GM18498 (cell line): ENCODE data around the gene RTBDN.
A peak's percentile ranks its signal among the peaks of the same experiment; 100 is the strongest.
"Not testable (repeated sequence)": the region's sequence is repeated elsewhere in the genome, so short reads cannot be mapped to it uniquely, and the experiment has no call there.

ENCODE experiments used
- ATAC-seq: cut with Tn5 transposase; IDR thresholded peaks from one replicate; pipeline ENCODE4 v1.9.1; 2021; ENCODE audit warnings: mild to moderate bottlenecking, moderate library complexity; ENCODE audit not compliant: unreplicated experiment

RTBDN gene

DNA sequence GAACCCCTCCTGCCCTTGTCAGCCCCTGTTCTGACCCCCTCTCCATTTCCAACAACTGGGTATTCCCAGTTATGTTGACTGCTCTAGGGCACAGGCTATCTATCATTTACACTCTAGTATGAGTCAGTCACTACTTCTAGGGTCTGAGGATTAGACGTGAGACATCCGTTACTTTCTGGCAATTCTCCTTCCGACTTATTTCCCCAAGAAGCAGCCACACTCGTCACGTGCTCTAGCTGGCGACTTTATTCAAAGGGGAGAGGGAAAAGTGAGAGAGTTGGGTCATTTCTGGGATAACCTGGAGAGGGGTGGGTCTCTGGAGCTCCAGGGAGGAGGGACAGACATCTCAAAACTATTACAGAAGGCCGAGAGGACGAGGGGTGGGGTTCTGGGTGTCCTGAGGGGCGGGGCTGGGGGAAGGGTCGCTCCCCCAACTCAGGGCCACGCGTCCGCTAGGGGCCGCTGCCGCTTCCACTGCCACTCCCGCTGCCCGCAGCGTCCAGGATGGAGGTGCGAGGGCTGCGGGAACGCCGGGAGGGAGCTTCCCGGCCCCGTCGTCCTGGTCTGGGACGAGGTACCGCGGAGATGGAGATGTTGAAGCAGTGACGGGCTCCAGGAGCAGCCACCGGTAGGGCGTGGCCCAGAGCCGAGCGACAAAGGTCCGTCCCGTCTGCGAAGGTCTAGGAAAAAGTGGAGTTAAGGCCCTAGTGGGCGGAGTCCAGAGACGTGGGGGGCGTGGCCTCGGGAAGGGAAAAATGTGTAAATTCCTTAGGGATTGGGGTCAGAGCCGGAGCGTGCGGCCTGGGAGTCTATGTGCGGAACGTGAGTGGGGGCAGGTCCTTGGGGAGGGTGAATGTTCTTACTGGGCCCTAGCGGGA is 8.9 kb downstream of the RTBDN start:
- no peak for ATAC-seq

DNA sequence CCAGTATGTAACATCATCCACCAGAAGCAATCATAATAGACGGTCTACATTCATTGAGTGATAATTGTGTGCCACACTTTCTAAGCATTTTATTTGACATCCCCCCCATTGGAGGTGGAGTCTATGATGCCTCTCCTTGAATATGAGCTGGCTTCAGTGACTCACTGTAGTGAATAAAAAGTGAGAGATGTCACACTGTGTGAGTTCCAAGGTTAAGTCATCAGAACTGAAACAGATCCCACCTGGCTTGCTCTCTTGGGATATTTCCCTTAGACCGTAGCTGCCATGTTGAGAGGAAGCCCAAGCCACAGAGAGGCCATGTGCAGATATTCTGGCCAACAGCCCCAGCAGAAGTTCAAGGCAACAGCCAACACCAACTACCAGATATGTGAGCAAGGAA is 12.6 kb downstream of the RTBDN start:
- ATAC-seq: no peak

DNA sequence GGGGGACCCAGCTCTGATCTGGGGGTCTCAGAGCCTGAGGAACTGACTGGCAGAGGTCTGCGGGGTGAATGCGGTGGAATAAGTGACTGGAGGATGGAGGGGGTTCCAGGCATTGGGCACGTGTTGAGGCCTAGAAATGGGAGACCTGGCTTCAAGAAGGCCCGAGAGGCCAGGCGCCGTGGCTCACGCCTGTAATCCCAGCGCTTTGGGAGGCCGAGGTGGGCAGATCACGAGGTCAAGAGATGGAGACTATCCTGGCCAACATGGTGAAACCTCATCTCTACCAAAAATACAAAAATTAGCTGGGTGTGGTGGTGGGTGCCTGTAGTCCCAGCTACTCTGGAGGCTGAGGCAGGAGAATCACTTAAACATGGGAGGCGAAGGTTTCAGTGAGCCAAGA is 16.6 kb downstream of the RTBDN start:
- not testable (repeated sequence) for ATAC-seq

DNA sequence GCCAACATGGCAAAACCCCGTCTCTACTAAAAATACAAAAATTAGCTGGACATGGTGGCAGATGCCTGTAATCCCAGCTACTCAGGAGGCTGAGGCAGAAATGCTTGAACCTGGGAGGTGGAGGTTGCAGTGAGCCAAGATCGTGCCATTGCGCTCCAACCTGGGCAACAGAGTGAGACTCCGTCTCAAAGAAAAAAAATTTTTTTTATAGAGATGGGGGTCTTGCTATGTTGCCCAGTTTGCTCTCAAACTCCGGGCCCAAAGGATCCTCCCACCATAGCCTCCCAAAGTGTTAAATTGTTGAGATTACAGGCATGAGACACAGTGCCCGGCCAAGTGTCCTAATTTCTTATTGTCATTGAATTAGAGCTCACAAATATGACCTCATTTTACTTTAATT is 17.2 kb downstream of the RTBDN start:
- ATAC-seq: not testable (repeated sequence)

DNA sequence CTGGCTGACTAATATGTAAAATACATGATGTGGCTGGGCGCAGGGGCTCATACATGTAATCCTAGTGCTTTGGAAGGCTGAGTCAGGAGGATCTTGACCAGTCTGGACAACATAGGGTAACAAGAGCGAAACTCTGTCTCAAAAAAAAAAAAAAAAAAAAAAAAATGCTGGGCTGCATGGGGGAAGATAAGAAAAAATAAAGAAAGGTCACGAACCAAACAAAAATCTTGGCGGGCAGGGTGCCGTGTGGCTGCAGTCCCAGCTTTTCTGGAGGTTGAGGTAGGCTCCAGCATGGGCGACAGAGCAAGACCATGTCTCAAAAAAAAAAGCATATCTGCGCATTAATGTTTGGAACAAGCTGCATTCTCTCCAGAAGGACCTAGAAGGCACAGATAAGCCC is 19.3 kb downstream of the RTBDN start:
- no peak for ATAC-seq

DNA sequence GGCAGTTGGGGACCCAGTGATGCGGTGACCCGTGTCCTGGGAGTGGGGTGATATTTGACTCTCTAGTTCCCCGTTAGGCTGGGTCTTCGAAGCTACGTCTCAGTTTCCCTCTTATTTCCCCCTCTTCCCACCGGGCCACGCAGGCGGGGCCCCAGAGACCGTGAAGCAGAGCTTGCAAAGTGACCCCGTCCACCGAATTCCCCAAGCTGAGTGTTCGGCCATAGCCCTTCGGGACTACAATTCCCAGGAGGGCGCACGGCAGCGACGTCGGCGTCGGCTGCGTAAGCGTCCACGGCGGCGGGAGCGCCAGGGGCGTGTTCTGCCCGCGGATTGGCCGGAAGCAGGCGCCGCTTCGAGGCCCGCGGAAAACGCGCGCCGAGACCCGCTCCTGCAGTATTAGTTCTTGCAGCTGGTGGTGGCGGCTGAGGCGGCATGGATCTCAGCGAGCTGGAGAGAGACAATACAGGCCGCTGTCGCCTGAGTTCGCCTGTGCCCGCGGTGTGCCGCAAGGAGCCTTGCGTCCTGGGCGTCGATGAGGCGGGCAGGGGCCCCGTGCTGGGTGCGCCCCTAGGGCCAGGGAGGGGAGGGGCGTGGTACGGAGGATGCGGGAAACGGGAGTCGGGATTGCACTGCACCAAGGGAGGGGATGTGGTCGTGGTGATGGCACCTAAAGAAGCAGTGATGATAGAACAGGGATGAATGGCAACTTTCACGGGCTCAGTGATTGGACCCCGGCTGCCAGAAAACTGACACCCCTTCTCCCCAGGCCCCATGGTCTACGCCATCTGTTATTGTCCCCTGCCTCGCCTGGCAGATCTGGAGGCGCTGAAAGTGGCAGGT is 27.9 kb downstream of the RTBDN start, which contains the start of gene RNASEH2A:
RNASEH2A (plus strand) TSS at position 343 of the 840 bp plus-strand sequence; CDS start at position 433, 90 bp downstream.
- peak; percentile 87 for ATAC-seq

DNA sequence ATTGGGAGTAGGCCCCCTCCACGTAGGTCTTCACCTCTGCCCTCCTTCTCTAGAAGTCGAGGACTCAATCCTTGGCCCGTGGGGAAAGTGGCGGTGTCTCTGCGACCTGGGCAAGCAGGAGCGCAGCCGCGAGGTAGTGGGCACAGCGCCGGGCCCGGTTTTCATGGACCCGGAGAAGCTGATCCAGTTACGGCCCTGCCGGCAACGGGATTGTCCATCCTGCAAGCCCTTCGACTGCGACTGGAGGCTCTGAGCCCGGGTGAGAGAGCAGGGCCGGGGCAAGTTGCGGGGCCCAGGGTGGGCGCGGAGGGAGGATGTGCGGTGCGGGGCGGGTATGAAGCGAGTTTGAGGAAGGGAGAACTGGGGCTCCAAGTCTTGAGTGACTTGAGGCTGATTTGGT is 30.3 kb downstream of the RTBDN start:
- no peak for ATAC-seq

DNA sequence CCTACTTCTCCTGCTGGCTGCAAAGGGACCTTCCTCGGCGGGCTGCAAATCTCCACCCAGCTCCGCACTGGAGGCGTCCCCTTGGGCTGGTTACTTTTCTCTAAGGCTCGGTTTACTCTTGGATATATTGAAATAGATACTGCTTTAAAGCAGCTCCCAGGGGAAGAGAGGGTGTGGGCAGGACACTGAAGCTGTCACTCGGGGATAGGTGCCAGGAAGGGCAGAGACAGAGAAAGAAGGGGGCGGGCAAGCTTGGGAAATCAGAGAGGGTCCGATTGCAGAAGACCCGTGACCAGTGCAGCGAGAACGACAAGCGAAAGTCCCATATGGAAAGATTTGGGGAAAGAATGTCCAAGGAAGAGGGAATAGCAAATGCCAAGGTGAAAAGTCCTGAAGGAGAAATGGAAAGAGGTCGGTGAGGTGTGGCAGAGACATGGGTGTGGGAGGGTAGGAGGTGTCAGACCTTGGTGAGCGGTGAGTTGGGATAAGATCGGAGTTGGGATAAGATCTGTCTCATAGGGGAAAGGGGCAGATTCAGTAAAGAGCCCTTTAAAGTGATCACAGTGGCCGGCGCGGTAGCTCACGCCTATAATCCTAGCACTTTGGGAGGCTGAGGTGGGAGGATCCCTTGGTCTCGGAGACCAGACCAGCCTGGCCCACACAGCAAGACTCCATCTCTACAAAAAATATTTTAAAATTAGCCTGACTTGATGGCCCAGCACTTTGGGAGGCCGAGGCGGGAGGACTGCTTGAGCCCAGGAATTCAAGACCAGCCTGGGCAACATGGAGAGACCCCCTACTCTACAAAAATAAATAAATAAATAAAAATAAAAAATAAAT is 31.9 kb downstream of the RTBDN start:
- ATAC-seq: no peak

DNA sequence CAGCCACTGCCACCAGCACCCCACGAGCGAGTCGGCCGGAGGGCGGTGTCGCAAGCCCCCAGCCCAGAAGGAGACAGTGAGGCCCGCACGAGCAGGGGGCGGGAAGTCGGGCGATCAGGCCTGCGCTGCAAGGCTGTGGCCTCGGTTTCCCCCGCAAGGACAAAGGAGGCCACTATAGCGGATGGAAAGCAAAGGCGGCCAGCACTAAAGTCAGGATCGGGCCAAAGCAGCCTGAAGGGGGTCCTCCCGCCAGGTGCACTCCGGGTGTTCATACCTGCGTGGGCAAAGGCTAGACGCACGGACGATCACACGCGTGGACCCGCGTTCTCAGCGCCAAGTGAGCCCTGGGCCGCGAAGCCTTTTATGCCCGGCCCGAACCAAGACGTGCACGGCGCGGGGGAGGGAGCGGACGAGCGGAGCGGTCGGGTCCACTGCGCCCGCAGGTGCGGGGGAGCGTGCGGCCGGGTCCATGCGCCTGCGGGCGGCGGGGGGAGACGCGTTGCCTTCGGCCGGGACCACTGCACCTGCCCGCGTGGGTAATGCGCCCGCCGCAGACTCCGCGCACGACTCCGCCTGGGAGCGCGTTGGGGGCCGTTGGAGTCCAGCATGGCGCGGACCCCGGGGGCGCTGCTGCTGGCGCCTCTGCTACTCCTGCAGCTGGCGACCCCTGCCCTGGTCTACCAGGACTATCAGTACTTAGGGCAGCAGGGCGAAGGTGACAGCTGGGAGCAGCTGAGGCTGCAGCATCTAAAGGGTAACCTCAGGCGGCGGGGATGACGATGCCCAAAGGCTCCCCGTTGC is 32.7 kb downstream of the RTBDN start, which contains the start of the genes PRDX2 and THSD8:
PRDX2 (minus strand) TSS at position 335 of the 801 bp plus-strand sequence. CDS start 539 bp downstream, outside the sequence.
THSD8 (plus strand) TSS at position 604 of the 801 bp plus-strand sequence; CDS start at position 607, 3 bp downstream.
- ATAC-seq: no peak

DNA sequence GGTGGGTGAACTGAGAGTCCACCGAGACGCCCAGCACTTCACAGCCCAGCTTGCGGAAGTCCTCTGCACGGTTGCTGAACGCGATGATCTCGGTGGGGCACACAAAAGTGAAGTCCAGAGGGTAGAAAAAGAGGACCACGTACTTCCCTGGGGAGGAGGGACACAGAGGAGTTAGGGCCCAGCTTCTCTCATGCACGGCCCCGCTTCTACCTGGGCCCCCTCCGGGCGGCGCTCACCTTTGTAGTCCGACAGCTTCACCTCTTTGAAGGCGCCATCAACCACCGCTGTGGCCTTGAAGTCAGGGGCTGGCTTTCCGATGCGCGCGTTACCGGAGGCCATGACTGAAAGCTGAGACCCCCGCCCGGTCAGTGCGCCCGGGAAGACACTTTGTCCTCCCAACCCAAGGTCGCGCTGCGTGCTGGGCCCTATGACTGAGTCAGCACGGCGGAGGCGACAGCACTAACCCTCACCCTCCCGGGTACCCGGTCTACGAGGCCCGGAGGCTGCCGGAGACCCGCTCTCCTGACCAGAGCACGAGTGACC is 33.4 kb downstream of the RTBDN start:
- no peak for ATAC-seq

DNA sequence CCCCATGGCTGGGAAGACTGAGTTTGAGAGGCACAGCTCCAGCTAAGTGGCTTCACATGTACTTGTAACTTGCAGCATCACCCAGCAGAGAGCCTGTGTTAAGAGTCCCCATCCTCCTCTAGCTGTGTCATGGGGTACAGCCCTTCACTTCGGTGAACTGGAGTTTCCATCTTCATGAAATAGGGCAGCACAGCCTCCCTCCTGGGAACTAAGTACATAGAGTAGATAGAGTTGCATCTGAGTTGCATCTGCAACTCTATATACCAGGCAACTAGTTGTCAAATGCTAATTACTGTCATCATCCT is 34.0 kb downstream of the RTBDN start:
- no peak for ATAC-seq

DNA sequence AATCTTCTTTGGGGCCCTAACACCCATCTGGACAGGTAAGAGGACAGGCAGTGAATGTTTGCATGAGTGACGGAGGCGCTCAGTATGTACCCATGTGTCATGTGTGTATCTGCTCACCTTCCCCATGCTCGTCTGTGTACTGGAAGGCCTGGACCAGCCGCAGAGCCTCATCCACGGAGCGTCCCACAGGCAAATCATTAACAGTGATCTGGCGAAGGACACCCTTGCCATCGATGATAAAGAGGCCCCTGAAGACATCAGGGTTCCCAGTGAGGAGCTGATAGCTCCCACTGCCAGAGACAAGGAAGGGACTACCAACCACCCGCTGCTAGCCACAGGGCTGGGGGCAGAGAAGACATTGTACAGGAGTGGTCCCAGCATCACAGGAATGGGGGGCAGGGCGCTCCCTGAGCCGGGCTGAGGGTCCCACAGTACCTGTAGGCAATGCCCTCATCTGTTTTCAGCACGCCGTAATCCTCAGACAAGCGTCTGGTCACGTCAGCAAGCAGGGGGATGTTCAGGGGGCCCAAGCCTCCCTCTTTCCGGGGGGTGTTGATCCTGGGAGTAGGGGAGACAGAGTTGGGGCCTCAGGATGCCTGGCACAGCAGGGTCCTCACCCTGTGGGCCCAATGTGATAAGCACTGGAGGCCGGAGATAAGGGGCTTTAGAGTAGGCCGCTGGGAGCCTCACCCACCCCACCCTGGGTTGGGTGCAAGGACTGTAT is 34.5 kb downstream of the RTBDN start:
- no peak for ATAC-seq

DNA sequence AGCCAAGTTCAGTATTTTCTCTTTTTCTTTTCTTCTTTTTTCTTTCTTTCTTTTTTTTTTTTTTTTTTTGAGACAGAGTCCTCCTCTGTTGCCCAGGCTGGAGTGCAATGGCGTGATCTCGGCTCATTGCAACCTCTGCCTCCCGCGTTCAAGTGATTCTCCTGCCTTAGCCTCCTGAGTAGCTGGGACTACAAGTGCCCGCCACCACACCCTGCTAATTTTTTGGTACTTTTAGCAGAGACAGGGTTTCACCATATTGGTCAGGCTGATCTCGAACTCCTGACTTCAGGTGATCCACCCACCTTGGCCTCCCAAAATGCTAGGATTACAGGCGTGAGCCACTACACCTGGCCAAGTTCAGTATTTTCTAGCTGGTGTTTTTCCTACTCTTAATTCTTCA is 36.8 kb downstream of the RTBDN start:
- not testable (repeated sequence) for ATAC-seq

DNA sequence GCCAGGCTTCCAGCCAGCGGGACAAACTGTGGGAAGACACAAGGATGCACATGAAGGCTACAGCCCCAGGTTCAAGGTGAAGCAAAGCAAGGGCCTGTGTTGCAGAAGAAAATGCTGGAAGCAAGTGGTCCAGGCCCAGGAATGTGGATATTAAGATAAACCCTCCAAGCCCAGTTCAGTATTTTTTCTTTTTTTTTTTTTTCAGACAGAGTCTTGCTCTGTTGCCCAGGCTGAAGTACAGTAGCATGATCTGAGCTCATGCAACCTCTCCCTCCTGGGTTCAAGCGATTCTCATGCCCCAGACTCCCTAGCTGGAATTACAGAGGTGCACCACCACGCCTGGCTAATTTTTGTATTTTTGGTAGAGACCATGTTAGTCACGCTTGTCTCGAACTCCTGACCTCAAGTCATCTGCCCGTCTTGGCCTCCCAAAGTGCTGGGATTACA is 37.2 kb downstream of the RTBDN start:
- no peak for ATAC-seq

DNA sequence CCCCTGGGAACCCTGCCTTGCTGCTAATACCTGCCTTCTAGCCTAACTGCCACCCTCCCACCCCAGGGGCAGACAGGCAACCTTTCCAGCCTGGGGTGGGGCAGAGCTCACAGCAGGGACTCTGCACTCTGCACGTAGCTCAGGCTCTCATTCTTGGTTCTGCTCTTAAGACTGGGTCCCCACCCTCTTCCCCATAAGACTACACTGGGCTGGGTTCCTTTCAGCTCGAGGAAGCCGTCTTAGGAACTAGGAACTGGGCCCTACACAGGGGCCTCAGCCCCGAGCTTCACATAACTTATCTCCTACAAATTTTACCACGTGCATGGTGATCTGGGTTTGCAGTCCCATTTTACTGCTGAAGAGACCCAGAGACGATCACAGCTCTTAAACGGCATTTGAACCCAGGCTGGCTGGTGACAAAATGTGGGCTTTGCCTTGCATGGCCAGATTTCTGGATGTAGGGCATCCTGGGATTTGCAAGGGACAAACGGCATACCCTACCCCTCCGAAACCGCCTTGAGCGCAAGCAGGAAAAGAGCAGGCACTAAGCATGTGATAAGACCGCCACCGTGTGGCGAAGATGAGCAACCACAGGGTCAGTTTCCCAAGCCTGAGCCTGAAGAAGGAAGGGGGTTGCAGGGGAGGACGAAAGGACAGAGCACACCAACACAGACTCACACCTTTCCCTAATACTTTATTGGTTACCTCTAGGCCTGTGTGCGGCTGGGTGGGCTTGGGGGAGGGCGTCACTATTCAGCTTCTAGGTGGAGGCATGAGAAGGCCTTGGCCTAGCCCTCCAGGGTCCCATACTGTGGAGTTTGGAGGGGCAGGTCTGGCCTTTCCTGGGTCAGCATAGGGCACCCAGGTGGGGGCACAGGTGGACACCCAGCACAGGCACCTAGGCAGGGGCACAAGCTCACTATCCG is 38.0 kb downstream of the RTBDN start:
- ATAC-seq: no peak

DNA sequence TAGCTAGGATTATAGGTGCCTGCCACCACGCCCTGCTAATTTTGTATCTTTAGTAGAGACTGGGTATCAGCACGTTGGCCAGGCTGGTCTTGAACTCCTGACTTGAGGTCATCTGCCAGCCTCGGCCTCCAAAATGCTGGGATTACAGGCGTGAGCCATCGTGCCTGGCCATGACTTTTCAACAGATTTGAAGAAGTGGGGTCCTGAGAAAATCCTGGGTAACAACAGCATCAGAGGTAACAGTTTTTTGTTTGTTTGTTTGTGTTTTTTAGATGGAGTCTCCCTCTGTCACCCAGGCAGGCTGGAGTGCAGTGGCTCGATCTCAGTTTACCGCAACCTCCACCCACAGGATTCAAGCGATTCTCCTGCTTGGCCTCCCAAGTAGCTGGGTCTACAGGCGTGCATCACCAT is 39.4 kb downstream of the RTBDN start:
- ATAC-seq: no peak

DNA sequence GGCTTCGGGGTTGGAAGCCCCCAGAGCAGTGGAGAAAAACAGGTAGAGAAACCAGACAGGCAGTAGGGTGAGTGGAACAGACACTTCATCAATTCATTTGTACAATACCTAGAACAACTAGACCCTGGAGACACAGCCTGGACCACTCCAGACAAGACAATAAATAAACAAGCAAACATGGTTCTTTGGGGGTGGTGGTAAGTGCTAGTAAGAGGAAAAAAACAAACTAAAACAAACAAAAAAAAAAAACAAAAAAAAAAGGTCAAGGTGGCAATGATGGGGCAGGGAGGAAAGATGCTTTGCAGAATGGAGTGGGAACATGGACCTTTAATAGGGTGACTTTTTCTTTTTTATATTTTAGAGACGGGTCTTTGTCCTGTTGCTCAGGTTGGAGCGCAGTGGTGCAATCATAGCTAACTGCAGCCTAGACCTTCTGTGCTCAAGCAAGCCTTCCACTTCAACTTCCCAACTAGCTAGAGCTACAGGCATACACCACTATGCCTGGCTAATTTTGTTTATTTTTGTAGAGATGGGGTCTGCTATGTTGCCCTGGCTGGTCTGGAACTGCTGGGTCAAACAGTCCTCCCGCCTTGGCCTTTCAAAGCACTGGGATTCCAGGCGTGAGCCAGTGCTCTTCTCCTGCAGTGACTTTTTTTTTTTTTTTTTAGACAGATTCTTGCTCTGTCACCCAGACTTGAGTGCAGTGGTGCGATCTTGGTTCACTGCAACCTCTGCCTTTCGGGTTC is 40.0 kb downstream of the RTBDN start:
- no peak for ATAC-seq
